Ishikawa (cell line): ENCODE results near the gene EMC9.

Experiments
- CEBPB ChIP-seq: IDR thresholded peaks from 2 replicates; pipeline ENCODE4 v1.6.1; 2012
- CREB1 ChIP-seq: IDR thresholded peaks from 2 replicates; pipeline ENCODE4 v1.6.1; 2012; ENCODE audit warnings: low read depth
- EGR1 ChIP-seq: IDR thresholded peaks from 2 replicates; pipeline ENCODE4 v1.6.1; 2012
- EP300 ChIP-seq: IDR thresholded peaks from 2 replicates; pipeline ENCODE4 v1.6.1; 2012; ENCODE audit warnings: borderline replicate concordance
- FOXM1 ChIP-seq: IDR thresholded peaks from 2 replicates; pipeline ENCODE4 v1.6.1; 2012; ENCODE audit warnings: low read depth, borderline replicate concordance
- MAX ChIP-seq: IDR thresholded peaks from 2 replicates; pipeline ENCODE4 v1.6.1; 2012
- NFIC ChIP-seq: IDR thresholded peaks from 2 replicates; pipeline ENCODE4 v1.6.1; 2012
- RAD21 ChIP-seq: IDR thresholded peaks from 2 replicates; pipeline ENCODE4 v1.6.1; 2012; ENCODE audit warnings: low read depth
- REST ChIP-seq: IDR thresholded peaks from 2 replicates; pipeline ENCODE4 v1.6.1; 2012; ENCODE audit warnings: low read depth, mild to moderate bottlenecking
- TAF1 ChIP-seq: IDR thresholded peaks from 2 replicates; pipeline ENCODE4 v1.6.1; 2012; ENCODE audit warnings: low read depth, mild to moderate bottlenecking
- TCF12 ChIP-seq: IDR thresholded peaks from 2 replicates; pipeline ENCODE4 v1.6.1; 2012; ENCODE audit warnings: low read depth
- TEAD4 ChIP-seq: IDR thresholded peaks from 2 replicates; pipeline ENCODE4 v1.6.1; 2012
- USF1 ChIP-seq: IDR thresholded peaks from 2 replicates; pipeline ENCODE4 v1.6.1; 2012
- YY1 ChIP-seq: IDR thresholded peaks from 2 replicates; pipeline ENCODE4 v1.6.1; 2012; ENCODE audit warnings: low read depth
- ZBTB7A ChIP-seq: IDR thresholded peaks from 2 replicates; pipeline ENCODE4 v1.6.1; 2012; ENCODE audit warnings: low read depth

The EMC9 gene

GRCh38 chr14:24127673-24128072, 13.7 kb downstream of the EMC9 start:
- no peak for TF ChIP-seq TEAD4
- no peak for TF ChIP-seq EGR1
- TF ChIP-seq TCF12: no peak

- no peak for TF ChIP-seq TCF12
- no peak for TF ChIP-seq EP300
- TF ChIP-seq NFIC: no peak
- TF ChIP-seq RAD21: no peak
- no peak for TF ChIP-seq YY1
- TF ChIP-seq TAF1: no peak
- no peak for TF ChIP-seq CEBPB
Measured at GRCh38 chr14:24126939-24127338, 14.5 kb downstream of the EMC9 start.

- TF ChIP-seq EP300 (no peak), ZBTB7A (no peak), NFIC (no peak), CEBPB (no peak), USF1 (no peak), RAD21 (no peak), FOXM1 (no peak), TCF12 (no peak), TAF1 (no peak), EGR1 (no peak), REST (no peak), CREB1 (no peak), YY1 (no peak), MAX (no peak), TEAD4 (no peak)
Measured at GRCh38 chr14:24123424-24124417, 17.7 kb downstream of the EMC9 start.

- no peak for TF ChIP-seq REST
- TF ChIP-seq ZBTB7A: no peak
- no peak for TF ChIP-seq CEBPB
- TF ChIP-seq FOXM1: no peak
- TF ChIP-seq TAF1: no peak
- TF ChIP-seq EGR1: no peak
- TF ChIP-seq RAD21: no peak
- no peak for TF ChIP-seq CREB1
- no peak for TF ChIP-seq NFIC
- no peak for TF ChIP-seq MAX
- TF ChIP-seq TCF12: no peak
- TF ChIP-seq YY1: no peak
- no peak for TF ChIP-seq TEAD4
Measured at GRCh38 chr14:24122898-24123297, 18.5 kb downstream of the EMC9 start.

- no peak for TF ChIP-seq YY1
- TF ChIP-seq FOXM1: no peak
- no peak for TF ChIP-seq EGR1
- no peak for TF ChIP-seq USF1
- TF ChIP-seq MAX: no peak
- no peak for TF ChIP-seq REST
- no peak for TF ChIP-seq ZBTB7A
- TF ChIP-seq NFIC: no peak
- no peak for TF ChIP-seq TAF1
- no peak for TF ChIP-seq RAD21
- no peak for TF ChIP-seq TEAD4
- no peak for TF ChIP-seq CEBPB
- no peak for TF ChIP-seq EP300
- TF ChIP-seq TCF12: no peak
- TF ChIP-seq CREB1: no peak
Measured at GRCh38 chr14:24122416-24122815, 19.0 kb downstream of the EMC9 start.
